MM.1S (cell line): ENCODE data around the gene ALPL.

ENCODE experiments used
- CTCF ChIP-seq: fragments of 300-600 bp; sonication (generic); IDR thresholded peaks from 2 replicates; pipeline ENCODE4 v1.5.1; 2016; ENCODE audit warnings: antibody characterized with exemption, low read length, mixed read lengths
- EZH2 ChIP-seq: fragments of 300-600 bp; sonication (generic); optimal IDR thresholded peaks from 2 replicates; pipeline ENCODE3; 2017; ENCODE audit warnings: low read depth, mild to moderate bottlenecking, antibody characterized with exemption, low read length, mixed read lengths

DNA sequence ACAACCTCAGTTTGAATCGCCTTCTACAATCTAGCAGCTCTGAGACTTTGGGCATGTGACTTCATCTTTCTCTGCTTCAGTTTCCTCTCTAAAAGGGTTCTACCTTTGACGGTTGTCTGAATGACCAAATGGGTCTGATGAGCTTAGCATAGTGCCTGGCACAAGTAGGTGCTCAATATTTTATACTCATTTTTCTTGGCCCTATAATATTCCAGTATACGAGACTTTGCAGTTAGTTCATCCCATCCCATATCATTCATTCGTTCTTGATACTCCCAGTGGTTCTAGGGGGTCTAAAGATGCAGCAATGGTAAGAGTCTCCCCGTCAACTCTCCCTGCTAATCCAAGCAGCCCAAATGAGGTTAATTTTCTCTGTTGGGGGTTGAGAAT lies 67.6 kb downstream of the ALPL start:
- TF ChIP-seq CTCF (no peak), EZH2 (no peak)
